GM20000 (cell line): ENCODE measurements around the gene CCND3.
A peak's percentile ranks its signal among the peaks of the same experiment; 100 is the strongest.

Experiments
- DNase-seq: peaks from one replicate; pipeline ENCODE4 v3.0.0; 2012; ENCODE audit warnings: low spot score
- CTCF ChIP-seq: IDR thresholded peaks from 2 replicates; pipeline ENCODE4 v1.5.1; 2012; ENCODE audit warnings: mild to moderate bottlenecking, control low read depth; ENCODE audit errors: extremely low read depth, missing control alignments

Gene CCND3

GRCh38 chr6:41895300-41896233, 46.0 kb downstream of the CCND3 start, which contains the start of gene USP49:
Gene USP49, minus strand, starts transcription at chr6:41895375. Its CDS starts 88,392 bp downstream, at chr6:41806983.
- no peak for TF ChIP-seq CTCF
- peak; percentile 96 for DNase-seq

GRCh38 chr6:41894366-41895299, 47.0 kb downstream of the CCND3 start:
- no peak for TF ChIP-seq CTCF

GRCh38 chr6:41892921-41893564, 48.6 kb downstream of the CCND3 start:
- TF ChIP-seq CTCF: no peak
- DNase-seq: no peak

More at GRCh38 chr6:41894366-41895299, 47.0 kb downstream of the CCND3 start:
- peak; percentile 16 for DNase-seq

GRCh38 chr6:41887331-41887751, 54.3 kb downstream of the CCND3 start:
- no peak for DNase-seq
- TF ChIP-seq CTCF: no peak

GRCh38 chr6:41885930-41886329, 55.7 kb downstream of the CCND3 start:
- no peak for TF ChIP-seq CTCF
- DNase-seq: no peak

GRCh38 chr6:41884957-41885356, 56.7 kb downstream of the CCND3 start:
- no peak for DNase-seq
- TF ChIP-seq CTCF: no peak
